HepG2 (cell line): Measurements from ENCODE around the gene THAP3. TPM values are rescaled to one million over a fixed set of nuclear protein-coding genes. Genes with fewer than 3 reads are reported as not detected.

Source experiments
- CBX5 ChIP-seq: sonication (generic); formaldehyde crosslinking; IDR thresholded peaks from 2 replicates; pipeline ENCODE4 v1.4.0; 2020; ENCODE audit warnings: missing genetic modification reagents, borderline replicate concordance
- DPF2 ChIP-seq: sonication (generic); formaldehyde crosslinking; IDR thresholded peaks from 2 replicates; pipeline ENCODE4 v1.4.0; 2020; ENCODE audit warnings: mild to moderate bottlenecking, low read depth, missing genetic modification reagents, borderline replicate concordance
- ELF1 ChIP-seq: sonication (generic); formaldehyde crosslinking; IDR thresholded peaks from 2 replicates; pipeline ENCODE4 v1.4.0; 2020; ENCODE audit warnings: missing genetic modification reagents
- FOXA3 ChIP-seq: IDR thresholded peaks from 2 replicates; pipeline ENCODE4 v1.6.1; 2016; ENCODE audit warnings: missing genetic modification reagents, missing compliant biosample characterization
- GATAD2A ChIP-seq: IDR thresholded peaks from 2 replicates; pipeline ENCODE4 v1.6.1; 2016
- MATR3 ChIP-seq: sonication (generic); formaldehyde crosslinking; IDR thresholded peaks from 2 replicates; pipeline ENCODE4 v1.4.0; 2020; ENCODE audit warnings: missing genetic modification reagents
- NFKBIZ ChIP-seq: IDR thresholded peaks from 2 replicates; pipeline ENCODE4 v1.6.1; 2018; ENCODE audit warnings: missing genetic modification reagents, missing compliant biosample characterization
- NR1H2 ChIP-seq: sonication (generic); formaldehyde crosslinking; IDR thresholded peaks from 2 replicates; pipeline ENCODE4 v1.8.1; 2022; ENCODE audit warnings: low read depth, missing genetic modification reagents, borderline replicate concordance
- PHF20 ChIP-seq: sonication (generic); formaldehyde crosslinking; IDR thresholded peaks from 2 replicates; pipeline ENCODE4 v1.5.0; 2020; ENCODE audit warnings: mild to moderate bottlenecking, missing genetic modification reagents
- TAF1 ChIP-seq: sonication (generic); formaldehyde crosslinking; IDR thresholded peaks from 2 replicates; pipeline ENCODE4 v1.4.0; 2020; ENCODE audit warnings: missing genetic modification reagents
- TBX2 ChIP-seq: sonication (generic); formaldehyde crosslinking; IDR thresholded peaks from 2 replicates; pipeline ENCODE4 v1.5.0; 2020; ENCODE audit warnings: missing genetic modification reagents, mild to moderate bottlenecking, borderline replicate concordance
- TGIF2 ChIP-seq: IDR thresholded peaks from 2 replicates; pipeline ENCODE4 v1.6.1; 2016; ENCODE audit warnings: control low read depth, missing compliant biosample characterization
- TOPORS ChIP-seq: sonication (generic); formaldehyde crosslinking; IDR thresholded peaks from 2 replicates; pipeline ENCODE4 v1.8.0; 2023; ENCODE audit warnings: mild to moderate bottlenecking, missing genetic modification reagents
- ZNF12 ChIP-seq: sonication (generic); formaldehyde crosslinking; IDR thresholded peaks from 2 replicates; pipeline ENCODE4 v1.5.0; 2020; ENCODE audit warnings: missing genetic modification reagents
- ZNF264 ChIP-seq: sonication (generic); formaldehyde crosslinking; IDR thresholded peaks from 2 replicates; pipeline ENCODE4 v1.4.0; 2020; ENCODE audit warnings: missing genetic modification reagents
- ZNF607 ChIP-seq: sonication (generic); formaldehyde crosslinking; IDR thresholded peaks from 2 replicates; pipeline ENCODE4 v1.5.1; 2020; ENCODE audit warnings: missing genetic modification reagents, mild to moderate bottlenecking, borderline replicate concordance
- ZNF629 ChIP-seq: sonication (generic); formaldehyde crosslinking; conservative IDR thresholded peaks from 2 replicates; pipeline ENCODE4 v1.5.0; 2020; ENCODE audit warnings: missing genetic modification reagents
- ZNF878 ChIP-seq: sonication (generic); formaldehyde crosslinking; IDR thresholded peaks from 2 replicates; pipeline ENCODE4 v1.8.1; 2023; ENCODE audit warnings: mild to moderate bottlenecking, missing genetic modification reagents, moderate library complexity
- polyA plus RNA-seq, 8 experiments: library from polyadenylated mRNA; depleted of rRNA in 3 of 8; stranded (reverse) in 7 of 8; unstranded in 1 of 8; fragments of >200 nt; fragmentation: Illumina TruSeq in 4 of 8; extraction: Trizol in 4 of 8; gene quantifications; 2 replicates each; pipeline versions ENCODE4 v1.2.1 to v1.2.3, GENCODE V29; 2011 to 2016; ENCODE audit warnings: low read depth in 4 of 8, missing spikeins in 1 of 8, mixed read lengths in 1 of 8; ENCODE audit not compliant: insufficient read depth in 1 of 8
- total RNA-seq, 5 experiments: library from RNA; depleted of rRNA; stranded (reverse); fragments of >200 nt; fragmentation: Illumina TruSeq; extraction: Trizol; gene quantifications; 2 replicates each; pipeline ENCODE4 v1.2.3, GENCODE V29; 2016; ENCODE audit warnings: low read depth in 1 of 5
- TF ChIP-seq, protein P1 (sequence below): IDR thresholded peaks from 2 replicates; pipeline ENCODE4 v1.6.1; 2016; ENCODE audit warnings: low read depth, borderline replicate concordance
- TF ChIP-seq, protein P2 (sequence below): IDR thresholded peaks from 2 replicates; pipeline ENCODE4 v1.6.1; 2016; ENCODE audit warnings: low read depth
- TF ChIP-seq, protein P3 (sequence below): sonication (generic); formaldehyde crosslinking; IDR thresholded peaks from 2 replicates; pipeline ENCODE4 v1.4.0; 2020; ENCODE audit warnings: missing genetic modification reagents, mild to moderate bottlenecking, borderline replicate concordance
- TF ChIP-seq, protein P4 (sequence below): IDR thresholded peaks from 2 replicates; pipeline ENCODE4 v1.6.1; 2012; ENCODE audit warnings: inconsistent platforms
- TF ChIP-seq, protein P5 (sequence below): sonication (generic); formaldehyde crosslinking; IDR thresholded peaks from 2 replicates; pipeline ENCODE4 v1.5.0; 2020; ENCODE audit warnings: mild to moderate bottlenecking, missing genetic modification reagents, borderline replicate concordance

Gene THAP3
- total and polyA plus RNA-seq, 2 of the 13 experiments (the other 11 are each of a cell fraction or from before 2014, with no cell fraction given): 10.3 to 14.9 TPM

DNA sequence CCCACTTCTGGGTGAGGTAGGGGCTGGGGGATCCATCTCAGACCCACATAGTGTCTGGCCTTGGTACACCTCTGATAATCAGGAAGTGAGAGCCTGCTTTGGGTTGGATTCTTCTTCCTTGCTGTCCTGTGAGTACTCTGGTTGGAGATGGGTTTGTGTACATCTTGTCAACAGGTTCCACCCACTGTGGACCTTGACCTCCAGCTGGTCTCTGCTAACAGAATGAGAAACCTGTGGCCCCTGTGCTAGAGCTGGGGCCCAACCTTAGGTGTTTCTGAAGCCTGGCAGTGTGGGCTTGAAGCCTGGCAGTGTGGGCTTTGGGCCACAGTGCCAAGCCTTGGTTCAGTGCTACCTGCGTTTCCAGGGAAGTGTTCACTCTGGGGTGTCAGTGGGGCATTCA, 42.3 kb upstream of the THAP3 start (continued):
- TF ChIP-seq ZNF607 (CRISPR knock-in tag) (peak; percentile 84; the same call in 1 of the 2 replicates), GATAD2A (CRISPR knock-in tag) (peak; percentile 92), DPF2 (CRISPR knock-in tag) (peak; percentile 72; the same call in 1 of the 2 replicates), PHF20 (peak; percentile 40; the same call in 1 of the 2 replicates), TOPORS (CRISPR knock-in tag) (no peak), ELF1 (CRISPR knock-in tag) (peak; percentile 83), TBX2 (CRISPR knock-in tag) (peak; percentile 83), ZNF12 (CRISPR knock-in tag) (peak; percentile 48; the same call in 1 of the 2 replicates), ZNF878 (0 out of 2 replicates have a peak, but pooled peaks have one; percentile 44), CBX5 (no peak), NFKBIZ (CRISPR knock-in tag) (0 out of 2 replicates have a peak, but pooled peaks have one; percentile 33), TGIF2 (CRISPR knock-in tag) (peak; percentile 97), FOXA3 (CRISPR knock-in tag) (peak; percentile 98), TAF1 (peak; percentile 32; the same call in 1 of the 2 replicates), MATR3 (CRISPR knock-in tag) (no peak), NR1H2 (no peak), ZNF629 (peak; percentile 51; the same call in 1 of the 2 replicates), ZNF264 (0 out of 2 replicates have a peak, but pooled peaks have one; percentile 30)
- TF ChIP-seq, protein P1, sequence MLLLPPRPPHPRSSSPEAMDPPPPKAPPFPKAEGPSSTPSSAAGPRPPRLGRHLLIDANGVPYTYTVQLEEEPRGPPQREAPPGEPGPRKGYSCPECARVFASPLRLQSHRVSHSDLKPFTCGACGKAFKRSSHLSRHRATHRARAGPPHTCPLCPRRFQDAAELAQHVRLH (CRISPR knock-in tag): peak; percentile 62; the same call in 1 of the 2 replicates
- TF ChIP-seq, protein P2, sequence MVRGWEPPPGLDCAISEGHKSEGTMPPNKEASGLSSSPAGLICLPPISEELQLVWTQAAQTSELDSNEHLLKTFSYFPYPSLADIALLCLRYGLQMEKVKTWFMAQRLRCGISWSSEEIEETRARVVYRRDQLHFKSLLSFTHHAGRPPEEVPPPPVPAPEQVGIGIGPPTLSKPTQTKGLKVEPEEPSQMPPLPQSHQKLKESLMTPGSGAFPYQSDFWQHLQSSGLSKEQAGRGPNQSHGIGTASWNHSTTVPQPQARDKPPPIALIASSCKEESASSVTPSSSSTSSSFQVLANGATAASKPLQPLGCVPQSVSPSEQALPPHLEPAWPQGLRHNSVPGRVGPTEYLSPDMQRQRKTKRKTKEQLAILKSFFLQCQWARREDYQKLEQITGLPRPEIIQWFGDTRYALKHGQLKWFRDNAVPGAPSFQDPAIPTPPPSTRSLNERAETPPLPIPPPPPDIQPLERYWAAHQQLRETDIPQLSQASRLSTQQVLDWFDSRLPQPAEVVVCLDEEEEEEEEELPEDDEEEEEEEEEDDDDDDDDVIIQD: peak; percentile 57; the same call in 1 of the 2 replicates
- TF ChIP-seq, protein P3, sequence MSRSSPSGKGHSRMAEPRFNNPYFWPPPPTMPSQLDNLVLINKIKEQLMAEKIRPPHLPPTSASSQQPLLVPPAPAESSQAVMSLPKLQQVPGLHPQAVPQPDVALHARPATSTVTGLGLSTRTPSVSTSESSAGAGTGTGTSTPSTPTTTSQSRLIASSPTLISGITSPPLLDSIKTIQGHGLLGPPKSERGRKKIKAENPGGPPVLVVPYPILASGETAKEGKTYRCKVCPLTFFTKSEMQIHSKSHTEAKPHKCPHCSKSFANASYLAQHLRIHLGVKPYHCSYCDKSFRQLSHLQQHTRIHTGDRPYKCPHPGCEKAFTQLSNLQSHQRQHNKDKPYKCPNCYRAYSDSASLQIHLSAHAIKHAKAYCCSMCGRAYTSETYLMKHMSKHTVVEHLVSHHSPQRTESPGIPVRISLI: no peak
- TF ChIP-seq, protein P4, sequence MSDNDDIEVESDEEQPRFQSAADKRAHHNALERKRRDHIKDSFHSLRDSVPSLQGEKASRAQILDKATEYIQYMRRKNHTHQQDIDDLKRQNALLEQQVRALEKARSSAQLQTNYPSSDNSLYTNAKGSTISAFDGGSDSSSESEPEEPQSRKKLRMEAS: peak; percentile 72
- TF ChIP-seq, protein P5, sequence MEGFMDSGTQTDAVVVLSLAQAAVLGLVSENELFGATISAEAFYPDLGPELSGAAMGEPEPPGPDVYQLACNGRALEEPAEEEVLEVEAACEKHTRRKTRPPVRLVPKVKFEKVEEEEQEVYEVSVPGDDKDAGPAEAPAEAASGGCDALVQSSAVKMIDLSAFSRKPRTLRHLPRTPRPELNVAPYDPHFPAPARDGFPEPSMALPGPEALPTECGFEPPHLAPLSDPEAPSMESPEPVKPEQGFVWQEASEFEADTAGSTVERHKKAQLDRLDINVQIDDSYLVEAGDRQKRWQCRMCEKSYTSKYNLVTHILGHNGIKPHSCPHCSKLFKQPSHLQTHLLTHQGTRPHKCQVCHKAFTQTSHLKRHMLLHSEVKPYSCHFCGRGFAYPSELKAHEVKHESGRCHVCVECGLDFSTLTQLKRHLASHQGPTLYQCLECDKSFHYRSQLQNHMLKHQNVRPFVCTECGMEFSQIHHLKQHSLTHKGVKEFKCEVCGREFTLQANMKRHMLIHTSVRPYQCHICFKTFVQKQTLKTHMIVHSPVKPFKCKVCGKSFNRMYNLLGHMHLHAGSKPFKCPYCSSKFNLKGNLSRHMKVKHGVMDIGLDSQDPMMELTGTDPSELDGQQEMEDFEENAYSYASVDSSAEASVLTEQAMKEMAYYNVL (CRISPR knock-in tag): peak; percentile 63; the same call in 1 of the 2 replicates
